Tibial nerve (tissue), 4 donors: Measurements from ENCODE around the gene KISS1.

Experiments
- EP300 ChIP-seq, 2 donors: sonication (generic); formaldehyde crosslinking; IDR thresholded peaks; one replicate each; pipeline ENCODE4 v1.6.1; 2017; ENCODE audit warnings: antibody characterized with exemption in 2 of 2, mild to moderate bottlenecking in 1 of 2
- POLR2A ChIP-seq, 2 donors: fragments of 450-650 bp; IDR thresholded peaks; one replicate each; pipeline ENCODE4 v1.6.1; 2017; ENCODE audit warnings: antibody characterized with exemption in 2 of 2, mild to moderate bottlenecking in 2 of 2, moderate library complexity in 2 of 2
- TF ChIP-seq, protein P1 (sequence below), 5 experiments: fragments of 200-600 bp in 3 of 5; fragments of 450-650 bp in 2 of 5; sonication (generic) in 3 of 5; IDR thresholded peaks; one replicate each; pipeline ENCODE4 v1.5.1; 2016 to 2019; ENCODE audit warnings: antibody characterized with exemption in 5 of 5, mild to moderate bottlenecking in 3 of 5, moderate library complexity in 2 of 5

DNA sequence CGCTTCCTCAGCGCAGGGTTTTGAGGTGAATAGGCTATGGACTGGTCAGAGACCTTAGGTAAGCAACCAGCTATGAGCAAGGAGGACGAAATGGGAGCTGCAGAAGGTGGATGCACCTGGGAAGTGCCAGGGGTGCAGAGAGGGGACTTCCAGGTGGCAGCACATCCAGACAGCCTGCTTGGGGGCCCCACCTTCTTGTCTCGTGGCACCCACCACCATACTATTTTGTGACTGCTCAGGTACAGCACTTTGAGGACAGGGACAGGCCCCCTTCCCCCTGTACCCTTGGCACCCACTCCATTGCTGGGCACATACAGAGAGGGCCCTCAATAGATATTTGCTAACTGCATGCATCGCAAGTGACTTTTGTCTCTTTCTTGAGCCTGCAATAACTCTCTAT, 777 bp upstream of the KISS1 start:
- no peak for TF ChIP-seq POLR2A (IDR thresholded peaks at IDR 0.05)
- TF ChIP-seq, protein P1, sequence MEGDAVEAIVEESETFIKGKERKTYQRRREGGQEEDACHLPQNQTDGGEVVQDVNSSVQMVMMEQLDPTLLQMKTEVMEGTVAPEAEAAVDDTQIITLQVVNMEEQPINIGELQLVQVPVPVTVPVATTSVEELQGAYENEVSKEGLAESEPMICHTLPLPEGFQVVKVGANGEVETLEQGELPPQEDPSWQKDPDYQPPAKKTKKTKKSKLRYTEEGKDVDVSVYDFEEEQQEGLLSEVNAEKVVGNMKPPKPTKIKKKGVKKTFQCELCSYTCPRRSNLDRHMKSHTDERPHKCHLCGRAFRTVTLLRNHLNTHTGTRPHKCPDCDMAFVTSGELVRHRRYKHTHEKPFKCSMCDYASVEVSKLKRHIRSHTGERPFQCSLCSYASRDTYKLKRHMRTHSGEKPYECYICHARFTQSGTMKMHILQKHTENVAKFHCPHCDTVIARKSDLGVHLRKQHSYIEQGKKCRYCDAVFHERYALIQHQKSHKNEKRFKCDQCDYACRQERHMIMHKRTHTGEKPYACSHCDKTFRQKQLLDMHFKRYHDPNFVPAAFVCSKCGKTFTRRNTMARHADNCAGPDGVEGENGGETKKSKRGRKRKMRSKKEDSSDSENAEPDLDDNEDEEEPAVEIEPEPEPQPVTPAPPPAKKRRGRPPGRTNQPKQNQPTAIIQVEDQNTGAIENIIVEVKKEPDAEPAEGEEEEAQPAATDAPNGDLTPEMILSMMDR (IDR thresholded peaks at IDR 0.05), result no peak
- no peak for TF ChIP-seq EP300 (IDR thresholded peaks at IDR 0.05)
